NCI-H2029 treated with DMSO at 0.1 percent for 48 hours (cell line): ENCODE data around the gene FAM25C.
"Not testable (repeated sequence)": the region's sequence is repeated elsewhere in the genome, so short reads cannot be mapped to it uniquely, and the experiment has no call there.

Experiments
- DNase-seq: peaks from one replicate; lab custom pipeline; 2025; lab: John Stamatoyannopoulos, UW

Gene FAM25C

DNA sequence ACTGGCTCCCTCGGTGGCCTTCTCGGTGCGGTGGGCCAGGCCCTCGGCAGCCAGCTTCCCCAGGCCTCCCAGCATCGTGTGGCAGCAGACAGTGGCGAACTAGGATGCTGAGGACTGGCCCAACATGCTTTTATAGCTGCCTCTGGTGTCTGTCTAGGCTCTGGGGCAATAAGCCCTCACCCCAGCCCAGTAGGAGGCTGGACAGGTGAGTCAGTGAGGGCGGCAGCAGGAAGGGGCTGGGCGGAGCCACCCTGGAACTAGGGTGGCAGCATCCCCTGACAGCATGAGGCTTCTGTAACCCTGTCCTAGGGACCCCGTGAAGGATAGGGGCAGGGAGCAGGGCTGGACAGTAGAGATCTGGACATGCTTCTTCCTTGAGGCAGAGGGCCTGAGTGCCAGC lies at the start of gene FAM25C:
Gene FAM25C, minus strand, starts transcription at position 101 of the 400 bp plus-strand sequence. Its CDS starts 26 bp downstream, at position 75.
- not testable (repeated sequence) for DNase-seq

DNA sequence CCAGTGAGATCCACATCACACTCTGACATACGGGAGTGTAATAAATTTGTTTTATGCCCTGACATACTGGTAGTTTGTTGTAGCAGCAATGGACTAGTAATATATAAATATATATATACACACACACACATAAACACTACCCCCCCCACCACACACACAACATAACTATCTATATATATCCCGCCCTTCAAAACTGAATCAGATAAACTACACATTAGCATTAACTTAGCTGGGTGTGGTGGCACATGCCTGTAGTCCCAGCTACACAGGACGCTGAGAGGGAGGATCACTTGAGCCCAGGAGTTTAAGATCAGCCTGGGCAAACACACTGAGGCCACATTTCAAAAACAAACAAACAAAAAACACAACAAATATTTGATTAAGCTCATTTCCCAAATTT lies 45.0 kb upstream of the FAM25C start:
- DNase-seq: not testable (repeated sequence)

DNA sequence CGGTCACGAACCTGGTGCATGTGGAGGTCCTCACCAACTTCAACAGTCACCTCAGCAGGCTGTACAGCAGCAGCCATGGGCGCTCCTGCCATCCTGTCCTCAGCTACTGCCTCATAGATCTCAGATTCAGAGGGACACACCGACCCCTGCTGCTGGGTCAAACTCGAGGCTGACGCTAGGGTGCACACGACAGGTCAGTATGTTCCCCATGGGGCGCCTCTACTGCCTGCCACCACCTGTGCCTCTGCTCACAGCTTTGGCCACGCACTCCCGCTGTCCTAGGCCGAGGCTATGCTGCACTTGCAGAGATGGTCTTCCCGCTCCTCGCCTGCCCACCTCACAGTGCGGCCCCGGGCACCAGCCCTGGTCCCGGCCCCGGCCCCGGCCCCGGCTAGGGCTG lies 31.8 kb upstream of the FAM25C start:
- not testable (repeated sequence) for DNase-seq

DNA sequence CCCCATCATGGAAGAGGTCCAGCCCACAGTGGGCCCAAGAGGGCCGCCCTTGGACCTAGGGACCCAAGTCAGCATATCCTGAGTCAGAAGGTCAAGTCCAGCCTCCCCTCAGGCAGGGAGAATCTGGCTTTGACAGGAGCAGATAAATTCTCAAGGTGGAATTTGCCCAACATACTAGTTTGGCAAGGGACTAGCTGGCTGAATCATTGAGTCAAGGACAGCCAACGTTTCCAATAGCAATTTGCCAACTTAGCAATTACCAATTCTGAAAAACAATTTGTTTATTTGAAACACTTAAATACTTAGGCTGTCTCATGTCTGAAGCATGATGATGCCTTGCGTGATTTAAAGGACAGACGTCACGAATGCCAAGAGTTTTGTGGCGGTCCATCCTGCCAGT lies 2.7 kb upstream of the FAM25C start:
- not testable (repeated sequence) for DNase-seq

DNA sequence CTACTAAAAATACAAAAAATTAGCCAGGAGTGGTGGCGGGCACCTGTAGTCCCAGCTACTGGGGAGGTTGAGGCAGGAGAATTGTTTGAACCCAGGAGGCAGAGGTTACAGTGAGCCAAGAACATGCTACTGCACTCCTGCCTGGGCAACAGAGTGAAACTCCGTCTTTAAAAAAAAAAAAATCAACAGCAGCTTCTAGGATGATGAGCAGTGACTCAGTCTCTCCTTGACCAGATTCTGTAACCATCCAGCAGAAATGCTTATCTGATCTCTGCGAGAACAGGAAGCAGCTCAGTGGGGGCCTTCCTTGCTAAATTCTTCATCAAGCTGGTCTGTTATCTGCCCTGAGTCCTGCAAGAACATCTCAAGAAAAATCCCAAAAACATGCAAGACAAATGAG lies 5.5 kb downstream of the FAM25C start:
- DNase-seq: not testable (repeated sequence)

DNA sequence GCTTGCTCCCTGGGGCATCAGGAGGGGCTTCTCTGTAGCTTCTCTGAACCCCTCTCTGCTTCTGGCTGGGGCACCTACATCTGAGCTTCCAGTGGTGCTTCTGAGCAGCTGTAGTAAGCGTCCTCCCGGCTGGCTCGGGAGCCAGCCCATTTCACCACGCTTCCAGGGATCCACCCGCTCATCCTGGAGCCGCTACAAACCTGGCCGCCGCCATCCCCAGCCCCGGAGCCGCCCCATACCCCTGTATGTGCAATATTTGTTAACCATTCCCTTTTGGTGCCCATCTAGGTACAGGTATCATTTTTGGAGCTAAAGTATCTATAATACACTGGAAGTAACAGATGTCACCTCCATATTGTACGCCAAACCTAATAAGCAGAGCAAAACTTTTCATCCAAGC lies 7.0 kb downstream of the FAM25C start:
- not testable (repeated sequence) for DNase-seq

DNA sequence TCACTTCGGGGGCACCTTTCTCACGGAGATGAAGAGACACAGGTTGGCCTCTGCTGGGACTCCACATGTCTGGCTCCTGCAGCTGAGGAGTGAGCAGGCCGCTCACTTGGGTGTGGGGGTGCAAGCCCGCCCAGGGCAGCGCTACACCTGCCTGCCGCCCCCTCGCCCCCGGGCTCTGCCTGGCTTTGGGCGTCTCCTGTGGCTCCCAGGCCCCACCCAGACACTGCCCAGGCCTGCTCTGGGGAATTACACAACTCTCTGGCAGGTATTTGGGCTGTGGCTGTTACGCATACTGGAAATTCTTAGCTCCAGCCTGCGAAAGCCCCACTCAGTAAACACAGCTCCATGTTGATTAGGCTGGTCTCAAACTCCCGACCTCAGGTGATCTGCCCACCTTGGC lies 7.9 kb downstream of the FAM25C start:
- DNase-seq: not testable (repeated sequence)

DNA sequence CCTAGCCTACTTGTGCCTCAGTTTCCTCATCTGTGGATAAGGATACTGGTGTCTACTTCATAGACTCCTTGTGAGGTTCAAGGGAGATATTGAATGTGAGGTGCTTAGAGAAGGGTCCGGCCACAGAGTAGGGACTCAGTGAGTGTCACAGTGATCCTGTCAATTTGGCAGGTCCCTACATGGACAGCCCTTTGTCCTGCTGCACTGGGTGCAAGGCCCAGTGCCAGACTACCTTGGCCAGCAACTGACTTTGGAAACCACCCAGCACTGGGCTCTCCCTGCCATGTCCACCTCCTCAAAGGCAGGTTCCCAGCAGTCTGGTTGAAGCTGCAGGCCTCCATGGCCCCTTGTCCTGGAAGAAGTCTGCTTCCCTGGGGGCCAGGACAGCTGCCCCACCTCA lies 9.5 kb downstream of the FAM25C start:
- DNase-seq: not testable (repeated sequence)

DNA sequence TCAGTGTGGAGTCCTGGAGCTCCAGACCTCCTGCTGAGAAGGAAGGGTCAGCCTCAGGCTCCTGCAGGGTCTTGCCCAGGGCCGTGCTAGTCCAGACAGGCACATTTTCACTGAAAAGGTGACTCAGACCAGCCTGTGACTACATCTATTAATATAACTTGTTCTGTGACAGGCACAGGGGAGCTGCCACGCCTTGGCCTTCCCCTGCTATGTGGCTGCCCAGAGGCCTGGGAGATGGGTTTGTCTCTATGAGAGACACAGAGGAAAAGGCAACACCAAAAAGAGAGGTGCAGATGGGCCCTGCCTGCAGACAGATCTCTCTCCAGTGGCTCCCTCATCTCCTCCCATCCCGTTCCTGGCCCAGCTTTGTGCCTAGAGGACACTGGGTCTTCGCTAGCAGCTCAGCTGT lies 10.0 kb downstream of the FAM25C start:
- not testable (repeated sequence) for DNase-seq

DNA sequence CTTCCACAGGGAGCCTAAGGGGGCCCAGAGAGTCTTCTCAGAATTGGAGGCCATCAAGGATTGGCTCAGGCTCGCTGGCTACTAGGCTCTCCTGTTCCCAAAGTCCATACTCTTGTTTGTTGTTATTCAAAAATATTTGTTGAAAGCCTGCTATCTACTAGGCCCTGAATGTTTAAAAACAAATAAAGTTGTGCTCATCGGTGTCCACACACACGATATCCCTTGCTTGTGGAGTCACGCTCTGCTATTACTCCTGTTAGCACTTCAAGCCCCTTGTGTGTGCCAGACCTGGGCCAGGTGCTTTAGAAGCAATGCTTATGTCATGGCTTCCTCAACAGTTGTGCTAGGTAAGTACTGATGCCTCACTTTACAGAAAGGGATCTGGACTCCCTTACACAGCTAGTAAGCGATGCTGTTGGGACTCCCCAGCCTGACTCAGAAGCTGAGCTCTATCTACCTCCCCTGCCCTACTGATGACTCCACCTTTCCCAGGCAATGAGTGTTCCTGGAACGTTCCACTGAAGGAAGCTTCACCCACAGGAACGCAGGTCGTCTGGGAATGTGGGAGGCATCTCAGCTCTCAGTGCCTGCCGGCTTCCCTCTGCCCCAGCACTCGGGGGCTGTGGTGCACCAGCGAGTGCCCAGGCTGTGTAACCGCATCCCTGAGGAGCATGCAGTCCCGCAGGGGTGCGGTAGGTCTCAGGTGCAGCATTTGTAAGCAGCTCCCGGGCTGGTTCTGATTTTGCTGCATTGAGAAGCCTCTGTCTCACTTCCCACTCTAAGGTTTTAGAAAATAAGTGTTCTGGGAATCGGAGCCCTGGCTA lies 10.7 kb downstream of the FAM25C start:
- not testable (repeated sequence) for DNase-seq

DNA sequence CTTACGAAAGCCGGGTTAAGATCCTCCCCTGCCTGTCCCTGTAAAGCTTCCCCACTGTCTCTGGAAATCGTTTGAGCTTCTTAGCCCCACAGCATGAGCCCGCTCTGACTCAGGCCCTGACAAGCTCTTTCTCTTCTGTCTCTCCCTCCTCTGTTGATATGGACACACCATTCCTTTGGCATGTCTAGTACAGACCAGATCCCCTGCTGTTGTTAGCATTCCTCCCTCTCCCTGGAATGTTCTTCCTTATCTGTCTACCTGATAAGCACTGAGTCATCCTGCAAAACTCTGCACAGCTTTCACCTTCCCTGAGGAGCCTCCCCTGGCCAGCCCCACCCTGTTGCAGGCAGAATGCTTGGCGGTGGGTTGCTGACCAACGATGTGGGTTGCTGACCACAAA lies 11.6 kb downstream of the FAM25C start:
- DNase-seq: not testable (repeated sequence)

DNA sequence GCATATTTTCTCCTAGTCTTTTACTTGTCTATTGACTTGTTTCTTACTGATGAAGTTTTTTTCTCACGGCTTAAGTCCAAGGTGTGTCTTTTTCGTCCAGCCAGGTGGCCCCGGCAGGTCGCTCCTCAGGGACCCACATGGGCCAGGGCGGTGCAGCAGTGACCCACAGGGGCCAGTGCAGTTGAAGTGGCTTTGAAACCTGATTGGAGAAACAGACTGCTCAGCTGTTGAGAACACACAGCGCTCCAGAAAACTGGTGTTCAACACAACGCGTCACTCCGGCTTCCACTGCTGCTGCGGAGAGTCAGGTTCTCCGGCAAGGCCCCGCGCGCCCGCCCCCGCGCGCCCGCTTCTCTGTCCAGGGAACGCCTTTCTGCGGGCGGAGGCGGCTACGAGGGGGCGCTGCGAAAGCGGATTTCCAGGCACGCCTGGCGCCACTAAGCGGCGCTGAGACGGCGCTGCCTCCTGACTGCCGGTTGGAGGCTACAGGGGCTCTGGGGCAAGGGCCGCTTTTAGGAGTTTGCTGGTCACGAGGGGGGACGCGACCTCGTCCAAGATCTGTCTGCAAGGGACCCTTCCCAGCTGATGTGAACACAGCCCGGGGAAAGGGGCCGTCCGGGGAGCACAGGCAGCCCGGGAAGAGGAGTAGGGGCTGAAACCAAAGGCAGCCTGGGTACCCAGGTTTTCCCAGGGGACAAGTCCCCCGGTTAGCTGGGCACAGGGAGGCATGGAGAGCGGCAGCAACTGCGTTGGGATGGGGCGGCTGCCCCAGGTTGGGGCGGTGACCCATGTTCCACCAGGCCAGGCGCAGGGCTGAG lies 13.0 kb downstream of the FAM25C start:
- DNase-seq: not testable (repeated sequence)

DNA sequence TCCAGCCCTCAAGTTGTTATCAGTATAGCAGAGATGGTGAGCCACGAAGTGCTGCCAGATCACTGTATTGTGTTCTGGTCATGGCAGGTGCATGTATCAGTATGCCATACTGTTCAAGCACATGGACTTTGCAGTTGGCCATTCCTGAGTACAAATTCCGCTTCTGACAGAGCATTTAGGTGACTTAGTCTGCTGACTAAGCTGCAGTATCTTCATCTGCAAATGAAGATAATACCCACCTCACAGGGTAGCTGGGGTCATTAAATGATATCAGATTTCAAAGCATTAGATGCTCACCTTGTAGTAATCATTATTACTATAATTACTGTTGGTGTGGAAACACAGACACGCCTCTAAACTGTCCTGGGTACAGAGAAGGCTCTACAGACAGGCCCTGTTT lies 24.2 kb downstream of the FAM25C start:
- DNase-seq: not testable (repeated sequence)

DNA sequence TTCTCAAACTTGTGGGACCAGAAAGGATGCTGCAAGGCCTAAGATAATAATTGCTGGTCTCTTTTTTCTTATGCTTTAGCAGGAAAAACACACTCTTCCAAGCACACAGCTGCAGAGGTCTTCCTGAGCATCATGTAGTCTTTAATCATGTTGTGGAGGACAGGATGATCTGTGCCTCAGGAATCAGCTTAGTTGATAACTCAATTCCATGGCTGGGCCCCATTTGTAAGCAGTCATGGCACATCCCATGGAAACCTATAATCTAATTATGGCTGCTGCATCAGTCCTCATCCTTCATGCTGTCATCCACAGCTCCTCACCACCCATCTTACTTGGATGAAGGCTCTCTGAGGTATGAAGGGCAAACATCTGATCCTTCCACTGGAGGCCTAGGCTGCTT lies 26.5 kb downstream of the FAM25C start:
- DNase-seq: not testable (repeated sequence)

DNA sequence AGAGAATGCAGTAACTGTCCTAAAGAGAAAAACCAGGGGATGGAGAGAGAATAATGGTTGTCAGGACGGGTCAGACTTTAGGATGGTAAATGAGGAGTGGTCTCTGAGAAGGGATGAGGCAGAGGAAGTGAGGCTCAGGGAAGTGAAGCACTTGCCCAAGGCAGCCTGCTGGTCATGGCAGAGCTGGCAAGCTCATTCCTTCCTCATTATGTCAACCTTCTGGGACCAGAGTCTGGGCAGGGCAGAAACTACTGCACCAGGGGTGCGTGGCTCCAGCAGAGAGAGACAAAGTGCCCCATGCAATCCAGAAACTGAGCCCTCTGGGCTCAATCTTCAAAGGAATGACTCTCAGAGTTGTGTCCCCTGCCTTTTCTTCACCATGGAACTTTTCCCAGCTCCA lies 27.5 kb downstream of the FAM25C start:
- not testable (repeated sequence) for DNase-seq

DNA sequence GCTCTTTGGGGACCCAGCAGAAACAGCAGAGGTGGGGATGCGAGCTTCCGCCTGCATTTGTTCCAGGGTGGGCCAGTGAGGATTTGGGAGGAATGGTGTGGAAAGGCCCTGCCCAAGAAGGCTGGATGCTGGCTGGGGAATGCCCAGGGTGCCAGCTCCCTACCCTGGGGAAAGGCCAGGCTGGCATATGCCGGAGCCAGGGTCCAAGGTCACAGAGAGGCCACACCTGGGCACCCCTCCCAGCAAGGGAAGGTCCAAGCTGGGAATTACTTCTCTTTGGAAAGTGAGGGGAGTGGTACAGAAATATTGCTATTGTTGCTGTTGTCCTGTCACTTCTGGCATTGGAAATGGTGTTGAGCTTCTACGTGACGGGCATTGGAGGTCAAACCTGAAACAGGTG lies 28.0 kb downstream of the FAM25C start:
- not testable (repeated sequence) for DNase-seq

DNA sequence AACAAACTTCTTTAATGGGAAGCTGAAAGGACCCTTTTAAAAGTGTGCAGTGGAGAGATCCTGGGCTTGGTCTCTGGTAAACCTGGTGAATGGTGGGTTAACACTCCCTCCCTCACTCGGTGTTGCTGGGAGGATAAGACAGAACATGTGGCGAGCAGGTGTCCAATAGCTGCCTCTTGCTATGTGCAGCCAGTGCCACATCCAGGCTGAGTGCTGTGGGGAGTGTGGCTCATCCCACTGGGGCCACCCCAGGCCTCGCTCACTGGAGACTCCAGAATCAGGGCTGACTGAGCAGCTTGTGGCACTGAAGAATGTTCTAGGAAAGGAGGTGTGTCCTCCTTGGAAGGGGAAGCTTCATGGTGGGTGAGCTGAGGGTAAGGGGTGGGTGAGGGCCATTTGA lies 29.5 kb downstream of the FAM25C start:
- not testable (repeated sequence) for DNase-seq

DNA sequence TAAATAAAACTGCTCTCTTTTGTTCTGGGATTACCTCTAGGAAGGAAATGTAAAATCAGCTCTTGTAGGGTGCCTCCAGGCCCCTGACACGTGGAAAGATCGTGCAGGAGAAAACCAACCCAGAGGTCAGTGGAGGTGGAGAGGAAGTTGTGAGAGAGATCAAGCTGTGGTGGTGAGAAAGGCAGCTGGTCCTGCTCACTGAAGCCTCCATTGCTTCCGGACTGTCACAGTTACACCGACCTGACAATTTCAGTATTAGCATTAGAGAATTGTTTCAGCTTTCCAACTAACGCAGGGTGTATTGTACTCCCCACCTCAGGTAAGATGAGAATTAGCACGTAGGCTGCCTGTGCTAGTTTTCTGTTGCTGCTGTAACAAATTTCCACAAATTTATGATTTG lies 30.6 kb downstream of the FAM25C start:
- DNase-seq: not testable (repeated sequence)

DNA sequence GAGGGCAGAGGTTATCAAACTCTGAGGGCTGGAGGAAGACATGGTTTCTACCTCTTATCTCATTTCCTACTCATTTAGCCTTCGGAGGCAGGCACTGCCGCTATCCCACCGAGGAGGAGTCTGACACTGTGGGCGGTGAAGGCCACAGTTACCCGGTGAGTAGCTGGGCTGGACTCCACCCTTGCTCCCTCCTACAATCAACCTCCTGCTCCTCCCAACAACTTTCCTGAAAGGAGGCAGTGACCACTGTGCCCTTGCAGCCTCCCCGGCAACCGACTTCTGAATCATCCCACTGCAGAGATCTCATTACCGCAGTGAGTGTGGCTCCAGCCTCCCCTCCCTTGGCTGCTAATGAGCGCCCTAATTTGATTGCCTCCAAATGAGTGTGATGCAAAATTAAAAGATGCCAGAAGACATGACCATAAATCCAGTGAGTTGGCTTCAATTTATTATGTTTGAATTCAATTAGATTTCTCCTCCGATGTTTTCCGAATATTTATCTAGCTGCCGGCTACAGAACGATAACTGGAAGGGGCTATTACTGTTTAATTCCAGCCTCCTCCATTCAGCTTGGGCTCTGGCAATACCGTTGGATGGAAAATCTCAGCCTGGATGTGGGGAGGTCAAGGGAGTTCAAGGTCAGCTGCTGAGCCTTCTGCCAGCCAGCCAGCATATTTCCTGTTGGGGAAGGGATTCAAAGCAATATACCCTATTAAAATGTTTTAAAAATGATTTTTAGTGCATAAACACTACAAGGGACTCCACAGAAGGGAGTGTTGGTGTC lies 35.1 kb downstream of the FAM25C start:
- not testable (repeated sequence) for DNase-seq

DNA sequence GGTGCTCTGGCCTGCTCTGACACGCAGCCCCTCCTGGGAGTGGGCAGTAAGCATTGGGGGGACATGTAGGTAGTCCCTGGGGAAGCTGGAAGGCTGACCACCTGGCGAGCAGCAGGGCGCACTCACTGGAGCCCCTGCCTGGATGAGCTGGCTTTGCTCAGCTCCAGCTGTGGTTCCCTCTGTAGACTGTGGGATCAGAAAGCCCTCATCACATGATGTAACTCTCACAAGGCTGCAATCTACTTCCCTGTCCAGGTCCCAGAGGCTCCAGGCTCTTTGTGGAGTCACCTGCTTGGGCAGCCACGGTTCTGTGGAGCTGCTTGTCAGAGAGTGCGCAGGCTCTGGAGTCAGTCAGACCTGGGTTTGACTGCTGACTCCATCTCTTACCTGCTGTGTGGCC lies 36.8 kb downstream of the FAM25C start:
- not testable (repeated sequence) for DNase-seq

DNA sequence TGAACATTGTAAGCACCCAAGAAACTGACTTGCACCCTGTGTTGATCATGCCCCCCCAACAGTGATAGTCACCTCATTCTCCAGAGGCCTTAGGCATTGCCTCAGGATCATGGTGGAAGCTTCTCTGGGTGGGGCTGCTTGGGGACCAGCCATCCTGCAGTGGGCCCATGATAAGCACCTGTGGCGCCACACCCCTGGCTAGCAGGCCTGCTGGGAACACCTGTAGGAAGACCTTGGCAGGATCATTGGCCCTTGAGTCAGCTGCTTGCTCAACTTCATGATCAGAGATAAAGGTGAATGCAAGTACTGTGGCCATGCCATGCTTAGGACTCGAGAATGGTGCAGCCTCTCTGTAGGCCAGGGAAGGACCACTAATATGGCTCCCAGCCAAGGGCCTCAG lies 38.9 kb downstream of the FAM25C start:
- DNase-seq: not testable (repeated sequence)

DNA sequence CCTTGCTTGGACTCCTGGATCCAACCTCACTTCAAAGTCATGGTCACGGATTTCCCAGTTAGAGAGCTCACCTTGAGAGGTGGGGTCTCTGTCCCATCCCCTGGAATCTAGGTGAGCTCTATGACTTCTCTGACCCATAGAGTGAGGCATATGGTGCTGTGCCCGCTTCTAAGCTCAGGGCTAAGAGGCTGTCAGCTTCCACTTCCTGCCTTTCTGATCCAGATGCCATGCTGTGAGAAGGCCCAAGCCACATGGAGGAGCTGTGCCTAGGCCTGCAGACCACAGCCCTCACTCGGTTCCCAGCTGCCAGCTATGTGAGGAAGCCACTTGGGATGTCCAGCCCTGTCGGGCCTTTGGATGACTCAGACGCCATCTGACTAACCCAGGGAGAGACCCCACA lies 39.9 kb downstream of the FAM25C start:
- not testable (repeated sequence) for DNase-seq
